Transverse colon (tissue), 4 donors: ENCODE measurements around the gene AK4. TPM values are rescaled to one million over a fixed set of nuclear protein-coding genes. Genes with fewer than 3 reads are reported as not detected.
"Not testable (repeated sequence)": the region's sequence is repeated elsewhere in the genome, so short reads cannot be mapped to it uniquely, and the experiment has no call there.

Experiments
- DNase-seq: peaks from one replicate; pipeline ENCODE4 v3.0.0-alpha.2; 2019
- H3K27ac ChIP-seq, 4 donors: fragments of 200-600 bp; sonication (generic); 2 replicates each; pipeline ENCODE4 v1.5.1; 2016 to 2018; ENCODE audit warnings: inconsistent platforms in 4 of 4
- H3K27me3 ChIP-seq: fragments of 200-600 bp; sonication (generic); 2 replicates; pipeline ENCODE4 v1.5.1; 2017; ENCODE audit warnings: inconsistent platforms
- H3K36me3 ChIP-seq, 4 donors: fragments of 200-600 bp; sonication (generic); 2 replicates each; pipeline ENCODE4 v1.5.1; 2017 to 2019; ENCODE audit warnings: inconsistent platforms in 4 of 4
- H3K4me1 ChIP-seq, 4 donors: fragments of 200-600 bp; sonication (generic); 2 replicates each; pipeline ENCODE4 v1.5.1; 2017 to 2020; ENCODE audit warnings: inconsistent platforms in 4 of 4
- H3K4me3 ChIP-seq, 4 donors: fragments of 200-600 bp; sonication (generic); 1 replicate in 1 of 4; 2 replicates in 3 of 4; pipeline versions ENCODE4 v1.5.1 to v1.6.1; 2017 to 2019; ENCODE audit warnings: inconsistent platforms in 4 of 4
- H3K9me3 ChIP-seq, 2 donors: fragments of 200-600 bp; sonication (generic); 2 replicates each; pipeline ENCODE4 v1.5.1; 2017 to 2019; ENCODE audit warnings: inconsistent platforms in 2 of 2
- CTCF ChIP-seq, 5 experiments: fragments of 200-600 bp in 3 of 5; fragments of 450-650 bp in 2 of 5; sonication (generic) in 3 of 5; IDR thresholded peaks; 1 replicate in 2 of 5; 2 replicates in 3 of 5; pipeline ENCODE4 v1.5.1; 2016 to 2017; ENCODE audit warnings: antibody characterized with exemption in 5 of 5, inconsistent platforms in 3 of 5, mild to moderate bottlenecking in 2 of 5, moderate library complexity in 1 of 5
- EP300 ChIP-seq: sonication (generic); formaldehyde crosslinking; IDR thresholded peaks from one replicate; pipeline ENCODE4 v1.6.1; 2017; ENCODE audit warnings: antibody characterized with exemption, low read depth
- POLR2A ChIP-seq: fragments of 450-650 bp; IDR thresholded peaks from one replicate; pipeline ENCODE4 v1.6.1; 2016; ENCODE audit warnings: antibody characterized with exemption, mild to moderate bottlenecking, moderate library complexity
- POLR2AphosphoS5 ChIP-seq, 3 donors: sonication (generic); formaldehyde crosslinking; IDR thresholded peaks; one replicate each; pipeline ENCODE4 v1.6.1; 2016; ENCODE audit warnings: antibody characterized with exemption in 3 of 3
- WGBS, 2 donors: methylation state at CpG; one replicate each; pipeline ENCODE4 v1.1.5; 2018; ENCODE audit warnings: low coverage in 1 of 2; 5-methylcytosine and 5-hydroxymethylcytosine counted together
- in situ Hi-C, 4 donors: fragments of 200-750 bp; cut with MboI; loops; one replicate each; pipeline versions ENCODE4 v1.15.0 to v1.15.1; 2017; ENCODE audit warnings: low sequenced_read_pairs in 3 of 4, low pct_ligation_motif_present in 1 of 4, low pct_unique_long_range_greater_than_20kb in 1 of 4
- intact Hi-C: fragments of 100-400 bp; cut with DNase I; formaldehyde crosslinking; loops from one replicate; pipeline ENCODE4 v1.15.1; 2023; ENCODE audit warnings: low total_unique reads
- total RNA-seq, 4 donors: library from RNA; depleted of rRNA; stranded (reverse); fragments of >200 nt; gene quantifications; one replicate each; pipeline ENCODE4 v1.1.0, GENCODE V29; 2016

The AK4 gene
- total RNA-seq, 4 donors from 2014 or later: 12.0 to 42.8 (median 36.1) TPM

DNA sequence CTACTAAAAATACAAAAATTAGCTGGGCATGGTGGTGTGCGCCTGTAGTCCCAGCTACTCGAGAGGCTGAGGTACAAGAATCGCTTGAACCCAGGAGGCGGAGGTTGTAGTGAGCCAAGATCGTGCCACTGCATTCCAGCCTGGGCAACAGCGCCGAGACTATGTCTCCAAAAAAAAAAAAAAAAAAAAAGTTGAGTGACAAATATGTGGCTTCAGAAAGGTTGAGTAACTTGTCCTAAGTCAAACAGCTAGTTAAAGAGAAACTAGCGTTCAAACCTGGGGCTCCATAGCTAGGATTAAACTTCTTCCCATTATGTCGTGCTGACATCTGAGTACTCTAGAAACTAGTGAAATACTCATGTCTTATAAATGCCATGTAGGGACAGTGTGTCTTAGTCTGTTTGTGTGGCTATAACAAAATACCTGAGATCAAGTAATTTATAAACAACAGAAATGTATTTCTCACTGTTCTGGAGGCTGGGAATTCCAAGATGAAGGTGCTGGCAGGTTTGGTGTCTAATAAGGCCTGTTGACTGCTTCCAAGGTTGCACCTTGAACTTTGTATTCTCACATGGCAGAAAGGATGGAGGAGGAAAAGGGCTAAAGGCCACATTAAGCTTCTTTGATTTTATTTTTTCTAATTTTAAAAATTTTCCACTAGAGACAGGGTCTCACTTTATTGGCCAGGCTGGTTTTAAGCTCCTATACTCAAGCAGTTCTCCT, 12.0 kb downstream of the AK4 start:
- 91 to 95% methylated on average over 9 of the region's 9 CpGs for WGBS, 2 donors
- no peak for TF ChIP-seq POLR2AphosphoS5 (IDR thresholded peaks at IDR 0.05)
- no peak for TF ChIP-seq POLR2A
- TF ChIP-seq CTCF (IDR thresholded peaks at IDR 0.05): no peak
- DNase-seq: no peak
- Histone ChIP-seq H3K36me3 (no peaks in the 10 kb centered on the region), H3K9me3 (no peaks in the 10 kb centered on the region), H3K4me1 (peaks cover 0 to 30% (median 8%) of the 10 kb centered on the region in 4 donors), H3K4me3 (no peak overlapping the region), H3K27me3 (no peaks in the 10 kb centered on the region), H3K27ac (no peak overlapping the region)
- in situ Hi-C loops: no loop called here
- intact Hi-C loops: loop anchor here (2.0 kb wide), 1 partner anchor 13 kb away; no protein-coding TSS in a partner anchor

DNA sequence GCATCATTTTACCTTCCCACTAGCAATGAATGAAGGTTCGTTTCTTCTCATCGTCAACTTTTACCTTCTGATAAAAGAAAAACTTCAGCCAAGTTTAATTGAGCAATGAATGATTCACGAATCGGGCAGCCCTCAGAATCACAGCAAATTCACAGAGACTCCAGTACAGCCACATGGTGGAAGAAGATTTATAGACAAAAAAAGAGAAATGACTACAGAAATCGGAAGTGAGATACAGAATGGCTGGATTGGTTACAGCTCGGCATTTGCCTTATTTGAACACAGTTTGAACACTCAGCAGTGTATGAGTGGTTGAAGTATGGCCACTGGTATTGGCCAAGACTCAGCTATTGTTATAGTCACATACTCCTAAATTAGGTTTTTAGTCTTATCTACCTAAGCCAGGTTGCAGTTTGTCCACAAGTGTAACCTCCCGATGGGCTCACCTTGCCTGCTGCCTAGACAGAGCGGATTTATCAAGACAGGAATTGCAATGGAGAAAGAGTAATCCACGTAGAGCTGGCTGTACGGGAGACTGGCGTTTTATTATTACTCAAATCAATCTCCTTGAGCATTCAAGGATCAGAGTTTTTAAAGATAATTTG, 15.3 kb downstream of the AK4 start:
- Histone ChIP-seq H3K27me3 (no peaks in the 10 kb centered on the region), H3K27ac (no peak overlapping the region), H3K4me3 (no peak overlapping the region), H3K4me1 (peaks cover 0 to 31% (median 5%) of the 10 kb centered on the region in 4 donors), H3K36me3 (no peaks in the 10 kb centered on the region), H3K9me3 (no peaks in the 10 kb centered on the region)
- DNase-seq: no peak
- WGBS, 2 donors: 81 to 88% methylated on average over 8 to 11 of the region's 11 CpGs
- intact Hi-C loops: no loop called here
- TF ChIP-seq POLR2A (no peak), EP300 (no peak), CTCF (IDR thresholded peaks at IDR 0.05) (no peak), POLR2AphosphoS5 (IDR thresholded peaks at IDR 0.05) (no peak)
- in situ Hi-C loops: no loop called here

DNA sequence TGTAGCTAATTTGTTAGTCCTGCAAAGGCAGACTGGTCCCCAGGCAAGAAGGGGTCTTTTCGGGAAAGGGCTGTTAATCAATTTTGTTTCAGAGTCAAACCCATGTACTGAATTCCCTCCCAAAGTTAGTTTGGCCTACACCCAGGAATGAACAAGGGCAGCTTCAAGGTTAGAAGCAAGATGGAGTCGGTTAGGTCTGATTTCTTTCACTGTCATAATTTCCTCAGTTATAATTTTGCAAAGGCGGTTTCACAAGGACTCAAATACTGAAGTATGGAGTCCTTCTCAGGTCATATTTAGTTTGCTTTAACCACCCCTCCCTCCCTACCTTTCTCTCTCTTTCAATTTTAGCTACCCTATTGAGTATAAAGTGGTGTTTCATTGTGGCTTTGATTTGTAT, 16.1 kb downstream of the AK4 start:
- intact Hi-C loops, H3K27me3 ChIP-seq, in situ Hi-C loops, DNase-seq, H3K4me3 ChIP-seq, H3K9me3 ChIP-seq, H3K27ac ChIP-seq, H3K36me3 ChIP-seq: not testable (repeated sequence)
- peaks cover 0 to 24% (median 2%) of the 10 kb centered on the region in 4 donors for H3K4me1 ChIP-seq
- WGBS, 2 donors: 98 to 100% methylated on average over 1 to 3 of the region's 3 CpGs

DNA sequence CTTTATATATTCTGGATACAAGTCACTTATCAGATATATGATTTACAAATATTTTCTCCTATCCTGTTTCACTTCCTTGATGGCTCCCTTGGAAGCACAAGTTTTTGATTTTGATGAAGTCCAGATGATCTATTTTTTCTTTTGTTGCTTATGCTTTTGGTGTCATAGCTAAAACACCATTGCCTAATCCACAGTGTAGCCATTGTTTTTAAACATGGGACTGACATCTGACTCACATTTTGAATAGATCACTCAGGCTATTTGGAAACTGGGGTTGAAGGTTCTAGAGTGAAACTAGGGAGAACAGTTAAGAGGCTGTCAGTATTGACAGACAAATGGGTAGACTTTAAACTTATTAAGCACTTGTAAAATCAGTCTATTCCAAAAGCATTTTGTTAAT, 16.6 kb downstream of the AK4 start:
- H3K9me3 ChIP-seq: no peaks in the 10 kb centered on the region
- H3K27ac ChIP-seq: no peak overlapping the region
- no peak for TF ChIP-seq POLR2A
- no peak for TF ChIP-seq CTCF (IDR thresholded peaks at IDR 0.05)
- no peak for TF ChIP-seq EP300
- TF ChIP-seq POLR2AphosphoS5 (IDR thresholded peaks at IDR 0.05): no peak
- H3K27me3 ChIP-seq: no peaks in the 10 kb centered on the region
- peaks cover 0 to 19% (median 0%) of the 10 kb centered on the region in 4 donors for H3K4me1 ChIP-seq
- H3K4me3 ChIP-seq: no peak overlapping the region
- no peaks in the 10 kb centered on the region for H3K36me3 ChIP-seq
- in situ Hi-C loops (no loop called here), intact Hi-C loops (no loop called here)
- DNase-seq: no peak
